Kidney (tissue), 14 donors: ENCODE results near the gene RELL1. TPM values are rescaled to one million over a fixed set of nuclear protein-coding genes. Genes with fewer than 3 reads are reported as not detected.

Experiments used
- DNase-seq, 5 donors: peaks; one replicate each; pipeline ENCODE4 v3.0.0-alpha.2; 2013 to 2020
- FAIRE-seq: peaks from 2 replicates; lab custom pipeline; 2012; peaks lifted over from hg19 to GRCh38; lab: Jason Lieb, UNC
- H3K27ac ChIP-seq, 2 donors: one replicate each; pipeline ENCODE4 v1.7.0; 2013; ENCODE audit warnings: low read depth in 2 of 2, low read length in 2 of 2, inconsistent platforms in 1 of 2
- H3K27me3 ChIP-seq: one replicate; pipeline ENCODE4 v1.7.1; 2013; ENCODE audit warnings: low read length, inconsistent platforms; ENCODE audit not compliant: control insufficient read depth, insufficient read depth
- H3K36me3 ChIP-seq, 3 donors: one replicate each; pipeline versions ENCODE4 v1.7.0 to v1.7.1; 2013; ENCODE audit warnings: low read length in 3 of 3, control low read depth in 1 of 3, inconsistent platforms in 1 of 3; ENCODE audit not compliant: insufficient read depth in 3 of 3, control insufficient read depth in 2 of 3
- H3K4me1 ChIP-seq, 3 donors: one replicate each; pipeline versions ENCODE4 v1.7.0 to v1.7.1; 2013; ENCODE audit warnings: low read length in 3 of 3, inconsistent platforms in 1 of 3, low read depth in 1 of 3; ENCODE audit not compliant: control insufficient read depth in 2 of 3, insufficient read depth in 2 of 3
- H3K4me3 ChIP-seq, 3 donors: one replicate each; pipeline versions ENCODE4 v1.7.0 to v1.8.1; 2013; ENCODE audit warnings: low read length in 3 of 3, control low read depth in 1 of 3, inconsistent platforms in 1 of 3
- H3K9ac ChIP-seq, 3 donors: one replicate each; pipeline versions ENCODE4 v1.7.0 to v1.7.1; 2013; ENCODE audit warnings: low read length in 3 of 3, control low read depth in 1 of 3, inconsistent platforms in 1 of 3
- H3K9me3 ChIP-seq, 3 donors: one replicate each; pipeline versions ENCODE4 v1.7.0 to v1.7.1; 2013; ENCODE audit warnings: low read length in 3 of 3, control low read depth in 1 of 3, inconsistent platforms in 1 of 3; ENCODE audit not compliant: control insufficient read depth in 2 of 3, insufficient read depth in 1 of 3
- CTCF ChIP-seq: IDR thresholded peaks from 3 replicates; pipeline ENCODE4 v1.5.1; 2012; ENCODE audit warnings: mild to moderate bottlenecking, moderate library complexity, borderline replicate concordance; ENCODE audit not compliant: insufficient read depth; ENCODE audit errors: extremely low read depth
- intact Hi-C: fragments of 100-400 bp; cut with DNase I; formaldehyde crosslinking; loops from one replicate; pipeline ENCODE4 v1.11.1; 2022
- polyA plus RNA-seq: library from polyadenylated mRNA; stranded (reverse); fragments of 350-450 nt; fragmentation: Illumina TruSeq; extraction: RNeasy Lipid Tissue Mini Kit (QIAGEN cat#74804); gene quantifications from one replicate; pipeline ENCODE4 v1.2.3, GENCODE V29; 2014; ENCODE audit warnings: low read depth, low replicate concordance; ENCODE audit not compliant: insufficient read depth
- total RNA-seq: library from RNA; stranded (reverse); fragmentation: NEBNext Ultra II Directional; extraction: Animal tissue kit (Norgen Biotek cat#: 25700); gene quantifications from one replicate; pipeline ENCODE4 v1.2.1, GENCODE V29; 2021
- donor health status: control.
- donor health status: control.
- donor health status: control.
- donor health status: control.
- donor health status: control.
- donor health status: DM: yes; HTN: yes; CAD: no.
- donor health status: Normal renal cell carcinoma (clear cell type).

RELL1 gene
- total and polyA plus RNA-seq, 2 donors from 2014 or later = 1.4 to 38.4 TPM

- Histone ChIP-seq H3K9me3 (no peaks in the 10 kb centered on the region), H3K27me3 (no peaks in the 10 kb centered on the region), H3K27ac (no peak overlapping the region), H3K9ac (no peak overlapping the region), H3K4me3 (no peak overlapping the region), H3K4me1 (no peaks in the 10 kb centered on the region), H3K36me3 (peaks cover 0 to 4% (median 0%) of the 10 kb centered on the region in 3 donors)
- DNase-seq (peak in 1 of 5 donors; percentile 29), FAIRE-seq (no peak)
- intact Hi-C loops = no loop called here
- no peak for TF ChIP-seq CTCF
These were observed 46.5 kb downstream of the RELL1 start for GRCh38 chr4:37639551-37640285.

GRCh38 chr4:37635155-37635554, 51.0 kb downstream of the RELL1 start:
- DNase-seq = no peak
- Histone ChIP-seq H3K9ac (no peak overlapping the region), H3K9me3 (no peaks in the 10 kb centered on the region), H3K4me1 (no peaks in the 10 kb centered on the region), H3K27ac (no peak overlapping the region), H3K27me3 (no peaks in the 10 kb centered on the region), H3K36me3 (peaks cover 0 to 13% (median 11%) of the 10 kb centered on the region in 3 donors), H3K4me3 (no peak overlapping the region)
- FAIRE-seq = no peak
- no peak for TF ChIP-seq CTCF
- intact Hi-C loops = no loop called here

GRCh38 chr4:37634180-37634579, 52.0 kb downstream of the RELL1 start:
- peaks cover 0 to 13% (median 11%) of the 10 kb centered on the region in 3 donors for H3K36me3 ChIP-seq
- no peak overlapping the region for H3K27ac ChIP-seq
- FAIRE-seq (no peak), DNase-seq (no peak)
- H3K9me3 ChIP-seq = no peaks in the 10 kb centered on the region
- no peak overlapping the region for H3K9ac ChIP-seq
- intact Hi-C loops = no loop called here
- H3K4me3 ChIP-seq = no peak overlapping the region
- H3K27me3 ChIP-seq = no peaks in the 10 kb centered on the region
- no peak for TF ChIP-seq CTCF
- no peaks in the 10 kb centered on the region for H3K4me1 ChIP-seq
